ENCODE results near the gene FYB1.

GRCh38 chr5:39201781-39202596 is 17.4 kb downstream of the FYB1 start:
- TF ChIP-seq CTCF (conservative IDR thresholded peaks at IDR 0.05; ENCODE audit: low read length), result no peak
- TF ChIP-seq EZH2phosphoT487 (IDR thresholded peaks at IDR 0.05; ENCODE audit: borderline replicate concordance), result no peak

All from Loucy (cell line).